Caco-2 (cell line): ENCODE data around the gene KRT71. TPM values are rescaled to one million over a fixed set of nuclear protein-coding genes. Genes with fewer than 3 reads are reported as not detected.

Experiments used
- BruUV-seq: library from RNA; stranded (reverse); fragments of 400-500 nt; replicated peaks from 2 replicates; lab custom pipeline; 2021; lab: Mats Ljungman, UMichigan
- CTCF ChIA-PET: fragments of 300-600 bp; sonication (Branson Sonifier 250); formaldehyde crosslinking; loops from one replicate; lab custom pipeline; 2022; ENCODE audit warnings: antibody characterized with exemption; lab: Charles Lee
- POLR2A ChIA-PET: fragments of 300-600 bp; sonication (Branson Sonifier 250); formaldehyde crosslinking; loops from one replicate; lab custom pipeline; 2022; ENCODE audit warnings: antibody characterized with exemption; lab: Charles Lee
- DNase-seq, 2 experiments: peaks; one replicate each; pipeline versions ENCODE4 v3.0.0 to v3.0.0-alpha.2; 2020 to 2022
- H3K27me3 ChIP-seq: replicated peaks from 2 replicates; pipeline ENCODE4 v1.6.0; 2011; ENCODE audit warnings: low read length; ENCODE audit not compliant: control insufficient read depth, insufficient read depth
- H3K36me3 ChIP-seq: 2 replicates; pipeline ENCODE4 v1.5.1; 2011; ENCODE audit warnings: low read length; ENCODE audit not compliant: control insufficient read depth, insufficient read depth
- H3K4me1 ChIP-seq: fragments of 250-450 bp; sonication (Bioruptor Pico); 2 replicates; pipeline ENCODE4 v1.5.1; 2020; ENCODE audit warnings: mild to moderate bottlenecking
- H3K4me3 ChIP-seq: 2 replicates; pipeline ENCODE4 v1.5.1; 2011; ENCODE audit warnings: low read depth, mild to moderate bottlenecking, control low read depth, low read length
- H3K9me3 ChIP-seq: fragments of 250-450 bp; sonication (Bioruptor Pico); 2 replicates; pipeline ENCODE4 v1.5.1; 2020; ENCODE audit warnings: mild to moderate bottlenecking, moderate library complexity
- H3K27ac Mint-ChIP-seq: one replicate; pipeline ENCODE4 v1.8.0; 2022; ENCODE audit warnings: mixed read lengths; ENCODE audit not compliant: unreplicated experiment
- H3K27me3 Mint-ChIP-seq: one replicate; pipeline ENCODE4 v1.8.0; 2022; ENCODE audit warnings: mixed read lengths; ENCODE audit not compliant: insufficient read depth, unreplicated experiment
- H3K36me3 Mint-ChIP-seq: one replicate; pipeline ENCODE4 v1.8.0; 2022; ENCODE audit warnings: mild to moderate bottlenecking, mixed read lengths; ENCODE audit not compliant: insufficient read depth, unreplicated experiment
- H3K4me1 Mint-ChIP-seq: one replicate; pipeline ENCODE4 v1.8.0; 2022; ENCODE audit warnings: low read depth, mixed read lengths; ENCODE audit not compliant: unreplicated experiment
- H3K4me3 Mint-ChIP-seq: one replicate; pipeline ENCODE4 v1.8.0; 2022; ENCODE audit warnings: mild to moderate bottlenecking, moderate library complexity, mixed read lengths; ENCODE audit not compliant: unreplicated experiment
- H3K9me3 Mint-ChIP-seq: one replicate; pipeline ENCODE4 v1.8.0; 2022; ENCODE audit warnings: mixed read lengths; ENCODE audit not compliant: unreplicated experiment
- intact Hi-C: fragments of 100-400 bp; cut with micrococcal nuclease; formaldehyde crosslinking; loops from one replicate; pipeline ENCODE4 v1.10.0; 2022; ENCODE audit not compliant: unreplicated experiment
- total RNA-seq: library from RNA; stranded (reverse); gene quantifications from 2 replicates; pipeline ENCODE4 v1.2.3, GENCODE V29; 2022
- TF ChIP-seq, protein P1 (sequence below), 2 experiments: fragments of 200-600 bp in 1 of 2; IDR thresholded peaks; 1 replicate in 1 of 2; 2 replicates in 1 of 2; pipeline versions ENCODE4 v1.5.1 to v1.8.0; 2011 to 2022; ENCODE audit warnings: antibody characterized with exemption in 1 of 2, control low read depth in 1 of 2, inconsistent platforms in 1 of 2, low read depth in 1 of 2, low read length in 1 of 2, mild to moderate bottlenecking in 1 of 2, moderate library complexity in 1 of 2; ENCODE audit not compliant: insufficient read depth in 1 of 2, severe bottlenecking in 1 of 2, unreplicated experiment in 1 of 2

The KRT71 gene
- total RNA-seq, 1 experiment from 2014 or later = 1.2 TPM

DNA sequence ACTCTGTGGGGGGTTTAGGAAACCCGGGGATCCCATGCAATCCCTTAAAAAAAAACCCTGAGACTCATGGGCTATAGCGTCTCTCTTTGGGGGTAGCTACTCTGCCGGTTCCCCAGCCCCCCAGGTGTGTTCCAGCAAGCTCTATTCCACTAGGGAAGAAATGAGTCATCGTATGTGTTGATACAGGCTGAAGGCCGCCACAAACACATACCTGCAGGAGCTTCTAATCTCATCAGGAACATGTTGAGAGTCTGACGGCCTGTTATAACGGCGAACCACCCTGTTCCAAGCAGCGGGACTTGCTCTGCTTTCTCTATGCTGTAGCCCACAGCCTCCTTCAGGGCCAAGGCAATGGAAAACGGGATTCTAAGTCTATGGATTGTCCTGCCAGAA, 31.8 kb downstream of the KRT71 start:
- BruUV-seq = no TSS peak
- no peaks in the 10 kb centered on the region for H3K36me3 Mint-ChIP-seq
- Histone ChIP-seq H3K9me3 (no peaks in the 10 kb centered on the region), H3K4me3 (no peak overlapping the region), H3K4me1 (peaks cover 19% of the 10 kb centered on the region), H3K36me3 (no peaks in the 10 kb centered on the region), H3K27me3 (no peaks in the 10 kb centered on the region)
- TF ChIP-seq, protein P1, sequence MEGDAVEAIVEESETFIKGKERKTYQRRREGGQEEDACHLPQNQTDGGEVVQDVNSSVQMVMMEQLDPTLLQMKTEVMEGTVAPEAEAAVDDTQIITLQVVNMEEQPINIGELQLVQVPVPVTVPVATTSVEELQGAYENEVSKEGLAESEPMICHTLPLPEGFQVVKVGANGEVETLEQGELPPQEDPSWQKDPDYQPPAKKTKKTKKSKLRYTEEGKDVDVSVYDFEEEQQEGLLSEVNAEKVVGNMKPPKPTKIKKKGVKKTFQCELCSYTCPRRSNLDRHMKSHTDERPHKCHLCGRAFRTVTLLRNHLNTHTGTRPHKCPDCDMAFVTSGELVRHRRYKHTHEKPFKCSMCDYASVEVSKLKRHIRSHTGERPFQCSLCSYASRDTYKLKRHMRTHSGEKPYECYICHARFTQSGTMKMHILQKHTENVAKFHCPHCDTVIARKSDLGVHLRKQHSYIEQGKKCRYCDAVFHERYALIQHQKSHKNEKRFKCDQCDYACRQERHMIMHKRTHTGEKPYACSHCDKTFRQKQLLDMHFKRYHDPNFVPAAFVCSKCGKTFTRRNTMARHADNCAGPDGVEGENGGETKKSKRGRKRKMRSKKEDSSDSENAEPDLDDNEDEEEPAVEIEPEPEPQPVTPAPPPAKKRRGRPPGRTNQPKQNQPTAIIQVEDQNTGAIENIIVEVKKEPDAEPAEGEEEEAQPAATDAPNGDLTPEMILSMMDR (IDR thresholded peaks at IDR 0.05; ENCODE audit: insufficient read depth in 1 of 2, low read depth in 1 of 2, low read length in 1 of 2, severe bottlenecking in 1 of 2, unreplicated experiment in 1 of 2) = no peak
- H3K27me3 Mint-ChIP-seq = no peaks in the 10 kb centered on the region
- no peak overlapping the region for H3K27ac Mint-ChIP-seq
- H3K4me3 Mint-ChIP-seq = no peak overlapping the region
- no peak for DNase-seq
- no peaks in the 10 kb centered on the region for H3K4me1 Mint-ChIP-seq
- no peaks in the 10 kb centered on the region for H3K9me3 Mint-ChIP-seq
- intact Hi-C loops = no loop called here
- ChIA-PET POLR2A (no interaction called here), CTCF (interaction anchor here (0.7 kb wide), 1 partner anchor 26 kb away, joined by 3 read pairs; no protein-coding TSS in a partner anchor)

DNA sequence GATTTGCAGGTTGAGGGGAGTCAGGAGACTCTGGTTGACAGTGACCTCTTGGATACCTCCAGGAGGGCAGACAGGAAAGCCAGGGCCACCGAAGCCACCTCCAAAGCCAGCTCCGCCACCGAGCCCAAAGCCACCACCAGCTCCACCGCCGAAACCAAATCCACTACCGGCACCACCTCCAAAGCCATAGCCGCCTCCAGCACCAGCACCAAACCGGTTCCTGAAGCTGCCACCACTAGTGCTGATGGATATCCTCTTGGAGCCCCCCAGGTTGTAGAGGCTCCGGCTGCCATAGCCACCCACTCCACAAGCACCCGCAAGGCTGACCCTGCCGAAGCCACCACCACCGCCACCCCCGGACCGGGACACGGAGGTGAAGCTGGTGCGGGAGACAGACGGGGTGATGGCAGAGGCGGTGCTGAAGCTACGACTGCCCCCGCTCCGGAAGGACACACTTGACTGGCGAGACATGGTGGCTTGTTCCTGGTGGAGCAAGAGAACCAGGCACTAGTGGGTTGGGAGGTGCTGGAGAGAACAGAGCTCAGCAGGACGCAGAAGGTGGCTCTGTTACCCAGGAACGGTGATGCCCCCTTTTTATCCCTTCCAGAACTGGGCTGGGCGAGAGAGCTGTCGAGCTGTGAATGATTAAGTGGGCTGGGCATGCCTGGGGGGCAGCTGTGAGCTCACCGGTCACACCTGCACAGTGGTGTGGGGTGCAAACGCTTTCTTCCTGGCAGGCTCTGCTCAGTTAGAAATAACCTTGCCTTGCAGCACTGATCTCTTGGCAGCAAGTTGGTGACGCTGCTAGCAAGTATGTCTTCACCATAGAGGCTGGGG, 32.9 kb downstream of the KRT71 start, which contains the start of gene KRT5:
Gene KRT5, minus strand, starts transcription at position 569 of the 837 bp plus-strand sequence. Its CDS starts 98 bp downstream, at position 471.
- POLR2A ChIA-PET = no interaction called here
- intact Hi-C loops = no loop called here
- Histone ChIP-seq H3K9me3 (no peaks in the 10 kb centered on the region), H3K4me3 (no peak within 1 kb of the TSS), H3K36me3 (no peaks in the 10 kb centered on the region), H3K27me3 (no peaks in the 10 kb centered on the region), H3K4me1 (peaks cover 19% of the 10 kb centered on the region)
- CTCF ChIA-PET = no interaction called here
- TF ChIP-seq, protein P1 (IDR thresholded peaks at IDR 0.05; ENCODE audit: insufficient read depth in 1 of 2, low read depth in 1 of 2, low read length in 1 of 2, severe bottlenecking in 1 of 2, unreplicated experiment in 1 of 2) = no peak
- no peaks in the 10 kb centered on the region for H3K9me3 Mint-ChIP-seq
- DNase-seq = peak in 1 of 2 experiments; percentile 27
- no peak within 1 kb of the TSS for H3K27ac Mint-ChIP-seq
- no peaks in the 10 kb centered on the region for H3K27me3 Mint-ChIP-seq
- no TSS peak for BruUV-seq
- H3K4me1 Mint-ChIP-seq = no peaks in the 10 kb centered on the region
- H3K4me3 Mint-ChIP-seq = no peak within 1 kb of the TSS
- no peaks in the 10 kb centered on the region for H3K36me3 Mint-ChIP-seq

DNA sequence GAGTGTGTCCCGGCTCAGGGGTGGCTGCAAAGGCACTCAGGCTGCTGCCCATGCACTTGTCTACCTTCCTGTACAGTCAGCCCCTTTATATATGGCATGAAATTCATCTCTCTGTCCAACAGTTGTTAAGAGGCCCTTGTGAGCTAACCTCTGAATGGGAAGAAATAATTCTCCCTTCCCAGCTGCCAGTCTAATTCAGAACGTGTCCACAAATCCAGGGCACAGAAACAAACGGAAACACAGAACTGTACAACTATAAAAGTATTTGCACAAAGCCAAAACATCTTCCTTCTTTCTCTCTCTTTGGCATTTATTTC, 33.6 kb downstream of the KRT71 start:
- CTCF ChIA-PET = no interaction called here
- TF ChIP-seq, protein P1 (IDR thresholded peaks at IDR 0.05; ENCODE audit: insufficient read depth in 1 of 2, low read depth in 1 of 2, low read length in 1 of 2, severe bottlenecking in 1 of 2, unreplicated experiment in 1 of 2) = no peak
- H3K36me3 ChIP-seq = no peaks in the 10 kb centered on the region

More for the DNA sequence above, 33.6 kb downstream of the KRT71 start:
- H3K4me3 ChIP-seq = no peak overlapping the region
- Mint-ChIP-seq H3K4me3 (no peak overlapping the region), H3K9me3 (no peaks in the 10 kb centered on the region), H3K4me1 (no peaks in the 10 kb centered on the region), H3K36me3 (no peaks in the 10 kb centered on the region), H3K27ac (no peak overlapping the region), H3K27me3 (no peaks in the 10 kb centered on the region)
- no peak for DNase-seq
- POLR2A ChIA-PET = interaction anchor here (0.6 kb wide), 1 partner anchor 19 kb away, joined by 3 read pairs; no protein-coding TSS in a partner anchor
- intact Hi-C loops = no loop called here
- H3K27me3 ChIP-seq = no peaks in the 10 kb centered on the region
- H3K4me1 ChIP-seq = peaks cover 19% of the 10 kb centered on the region
- H3K9me3 ChIP-seq = no peaks in the 10 kb centered on the region
- no TSS peak for BruUV-seq
